Gastroesophageal sphincter (tissue), 4 donors: Measurements from ENCODE around the gene MAJIN. TPM values are rescaled to one million over a fixed set of nuclear protein-coding genes. Genes with fewer than 3 reads are reported as not detected.

Source experiments
- ATAC-seq: fragments of 150-250 bp; one replicate; pipeline ENCODE4 v1.9.1; 2016; ENCODE audit warnings: mild to moderate bottlenecking, moderate library complexity
- H3K27ac ChIP-seq, 4 donors: fragments of 200-600 bp; sonication (generic) in 3 of 4; 1 replicate in 3 of 4; 2 replicates in 1 of 4; pipeline ENCODE4 v1.5.1; 2016 to 2019
- H3K27me3 ChIP-seq: fragments of 200-600 bp; sonication (generic); one replicate; pipeline ENCODE4 v1.5.1; 2019
- H3K36me3 ChIP-seq, 2 donors: fragments of 200-600 bp; sonication (generic); one replicate each; pipeline ENCODE4 v1.5.1; 2019; ENCODE audit warnings: control low read depth in 1 of 2
- H3K4me1 ChIP-seq, 3 donors: fragments of 200-600 bp; sonication (generic); 1 replicate in 2 of 3; 2 replicates in 1 of 3; pipeline ENCODE4 v1.5.1; 2016 to 2019; ENCODE audit warnings: control low read depth in 2 of 3
- H3K4me3 ChIP-seq, 2 donors: fragments of 200-600 bp; sonication (generic); one replicate each; pipeline ENCODE4 v1.5.1; 2019; ENCODE audit warnings: mild to moderate bottlenecking in 1 of 2, moderate library complexity in 1 of 2
- H3K9me3 ChIP-seq, 3 donors: fragments of 200-600 bp; sonication (generic); one replicate each; pipeline ENCODE4 v1.5.1; 2017 to 2019; ENCODE audit warnings: control low read depth in 2 of 3
- EP300 ChIP-seq: sonication (generic); formaldehyde crosslinking; IDR thresholded peaks from one replicate; pipeline ENCODE4 v1.6.1; 2017; ENCODE audit warnings: antibody characterized with exemption, mild to moderate bottlenecking
- POLR2A ChIP-seq, 2 donors: fragments of 450-650 bp; IDR thresholded peaks; one replicate each; pipeline ENCODE4 v1.6.1; 2017; ENCODE audit warnings: antibody characterized with exemption in 2 of 2, mild to moderate bottlenecking in 2 of 2, moderate library complexity in 1 of 2
- POLR2AphosphoS5 ChIP-seq: sonication (generic); formaldehyde crosslinking; IDR thresholded peaks from one replicate; pipeline ENCODE4 v1.6.1; 2017; ENCODE audit warnings: antibody characterized with exemption
- WGBS, 2 donors: methylation state at CpG; one replicate each; pipeline ENCODE4 v1.1.5; 2018; ENCODE audit warnings: low coverage in 1 of 2; 5-methylcytosine and 5-hydroxymethylcytosine counted together
- total RNA-seq, 4 donors: library from RNA; depleted of rRNA; stranded (reverse); fragments of >200 nt; gene quantifications; one replicate each; pipeline ENCODE4 v1.1.0, GENCODE V29; 2016
- TF ChIP-seq, protein P1 (sequence below), 4 experiments: fragments of 200-600 bp in 2 of 4; fragments of 450-650 bp in 2 of 4; sonication (generic) in 1 of 4; IDR thresholded peaks; one replicate each; pipeline ENCODE4 v1.5.1; 2017 to 2019; ENCODE audit warnings: antibody characterized with exemption in 4 of 4, mild to moderate bottlenecking in 2 of 4, moderate library complexity in 2 of 4

Gene MAJIN, protein sequence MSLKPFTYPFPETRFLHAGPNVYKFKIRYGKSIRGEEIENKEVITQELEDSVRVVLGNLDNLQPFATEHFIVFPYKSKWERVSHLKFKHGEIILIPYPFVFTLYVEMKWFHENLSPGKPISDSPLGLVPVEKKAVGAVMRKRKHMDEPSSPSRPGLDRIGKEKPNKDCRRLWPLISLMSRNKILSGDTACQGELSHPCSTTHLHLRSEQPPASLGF
- not detected for total RNA-seq

DNA sequence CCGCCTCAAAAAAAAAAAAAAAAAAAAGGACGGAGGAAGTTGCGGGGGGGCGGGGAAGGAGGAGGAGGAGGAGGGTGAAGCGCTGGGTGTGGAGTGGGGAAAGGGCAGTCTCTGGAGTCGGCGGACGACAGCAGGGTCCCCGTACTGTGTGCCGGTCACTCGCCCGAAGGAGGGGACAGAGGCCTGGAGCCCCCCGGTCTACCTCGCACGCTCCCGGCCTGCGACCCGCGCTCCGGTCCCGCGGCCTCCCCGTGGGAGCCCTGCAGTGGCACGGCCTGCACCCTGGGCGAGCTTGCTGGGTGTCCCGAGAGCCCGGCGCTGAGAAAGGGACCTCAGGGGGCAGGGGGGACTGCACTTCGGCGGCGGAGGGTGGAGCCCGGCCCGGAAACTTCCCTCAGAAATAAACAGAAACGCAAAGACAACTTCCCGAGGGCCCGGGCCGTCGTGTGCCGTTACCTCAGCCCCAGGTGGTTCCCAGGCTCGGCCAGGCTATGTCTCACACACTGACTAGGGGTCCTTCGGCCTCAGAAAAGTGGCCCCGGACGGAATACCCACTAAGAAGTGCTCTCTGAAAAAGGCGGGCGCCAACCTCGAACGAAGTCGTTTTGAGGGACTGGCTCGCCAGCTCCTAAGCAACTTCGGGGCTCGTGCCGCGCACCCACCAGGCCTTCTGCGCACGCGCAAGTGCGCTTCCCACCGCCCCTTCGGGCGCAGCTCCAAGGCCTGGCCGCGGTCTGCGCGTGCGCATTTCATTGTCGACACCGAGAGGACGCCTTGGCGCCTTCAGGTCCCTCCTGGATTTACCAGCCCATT is at the start of gene MAJIN:
Gene MAJIN (minus strand): TSS at position 688 of the 813 bp plus-strand sequence. CDS start 12,703 bp downstream, outside the sequence.
- Histone ChIP-seq H3K4me1 (peaks cover 0 to 15% (median 3%) of the 10 kb centered on the region in 3 donors), H3K4me3 (peak within 1 kb of the TSS; percentile 19 to 40), H3K27me3 (peaks cover 7% of the 10 kb centered on the region), H3K27ac (peak within 1 kb of the TSS in 3 of 4 donors; percentile 3 to 15 (median 10)), H3K36me3 (no peaks in the 10 kb centered on the region), H3K9me3 (no peaks in the 10 kb centered on the region)
- TF ChIP-seq POLR2AphosphoS5 (no peak), EP300 (no peak), POLR2A (IDR thresholded peaks at IDR 0.05) (no peak)
- TF ChIP-seq, protein P1, sequence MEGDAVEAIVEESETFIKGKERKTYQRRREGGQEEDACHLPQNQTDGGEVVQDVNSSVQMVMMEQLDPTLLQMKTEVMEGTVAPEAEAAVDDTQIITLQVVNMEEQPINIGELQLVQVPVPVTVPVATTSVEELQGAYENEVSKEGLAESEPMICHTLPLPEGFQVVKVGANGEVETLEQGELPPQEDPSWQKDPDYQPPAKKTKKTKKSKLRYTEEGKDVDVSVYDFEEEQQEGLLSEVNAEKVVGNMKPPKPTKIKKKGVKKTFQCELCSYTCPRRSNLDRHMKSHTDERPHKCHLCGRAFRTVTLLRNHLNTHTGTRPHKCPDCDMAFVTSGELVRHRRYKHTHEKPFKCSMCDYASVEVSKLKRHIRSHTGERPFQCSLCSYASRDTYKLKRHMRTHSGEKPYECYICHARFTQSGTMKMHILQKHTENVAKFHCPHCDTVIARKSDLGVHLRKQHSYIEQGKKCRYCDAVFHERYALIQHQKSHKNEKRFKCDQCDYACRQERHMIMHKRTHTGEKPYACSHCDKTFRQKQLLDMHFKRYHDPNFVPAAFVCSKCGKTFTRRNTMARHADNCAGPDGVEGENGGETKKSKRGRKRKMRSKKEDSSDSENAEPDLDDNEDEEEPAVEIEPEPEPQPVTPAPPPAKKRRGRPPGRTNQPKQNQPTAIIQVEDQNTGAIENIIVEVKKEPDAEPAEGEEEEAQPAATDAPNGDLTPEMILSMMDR (IDR thresholded peaks at IDR 0.05): no peak
- 2 to 39% methylated on average over 10 to 25 of the region's 69 CpGs for WGBS, 2 donors
- peak; percentile 91 for ATAC-seq

DNA sequence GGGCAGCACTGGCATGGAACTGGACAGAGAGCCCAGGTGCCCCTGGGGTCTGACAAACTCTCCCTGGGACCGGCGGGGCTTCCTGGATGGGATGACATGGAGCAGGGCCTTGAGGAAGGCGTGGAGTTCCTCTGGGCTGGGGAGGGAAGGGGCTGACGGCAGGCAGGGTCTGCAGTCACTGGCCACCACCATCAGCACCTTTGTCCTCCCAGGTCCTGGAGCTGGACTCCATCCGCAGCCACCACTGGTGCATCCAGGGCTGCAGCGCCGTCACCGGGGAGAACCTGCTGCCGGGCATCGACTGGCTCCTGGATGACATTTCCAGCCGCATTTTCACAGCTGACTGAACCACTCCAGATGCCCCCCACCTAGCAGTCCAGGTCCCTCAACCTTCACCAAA is 49.6 kb upstream of the MAJIN start:
- H3K9me3 ChIP-seq: no peaks in the 10 kb centered on the region
- 76% methylated on average over 2 of the region's 11 CpGs; no CpG with 5 or more reads in 1 of the 2 donors for WGBS, 2 donors
- ATAC-seq: no peak
- no peaks in the 10 kb centered on the region for H3K27me3 ChIP-seq
- H3K36me3 ChIP-seq: peaks cover 0 to 57% of the 10 kb centered on the region in 2 donors
- peaks cover 0 to 12% (median 0%) of the 10 kb centered on the region in 3 donors for H3K4me1 ChIP-seq
- no peak overlapping the region for H3K27ac ChIP-seq
- no peak for TF ChIP-seq POLR2A (IDR thresholded peaks at IDR 0.05)
- TF ChIP-seq EP300: no peak
- TF ChIP-seq, protein P1 (IDR thresholded peaks at IDR 0.05): no peak
- TF ChIP-seq POLR2AphosphoS5: no peak
- H3K4me3 ChIP-seq: no peak overlapping the region

DNA sequence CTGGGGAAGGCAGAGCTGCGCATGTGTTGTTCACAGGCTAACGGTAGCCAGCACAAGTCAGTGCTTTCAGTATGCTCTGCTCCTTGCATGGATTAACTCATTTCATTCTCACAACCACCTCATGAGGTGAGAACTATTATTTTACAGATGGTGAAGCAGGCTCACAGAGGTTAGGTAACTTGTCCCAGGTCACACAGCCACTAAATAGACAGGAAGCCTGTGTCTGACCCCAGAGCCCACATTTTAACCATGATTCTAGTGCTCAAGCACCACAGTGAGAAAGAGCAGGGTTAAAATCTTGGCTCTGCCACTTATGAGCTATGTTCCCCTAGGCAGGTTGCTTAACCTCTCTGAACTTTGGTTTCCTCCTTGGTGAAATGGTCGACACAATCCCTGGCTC is 49.1 kb upstream of the MAJIN start:
- Histone ChIP-seq H3K4me3 (no peak overlapping the region), H3K27me3 (no peaks in the 10 kb centered on the region), H3K9me3 (no peaks in the 10 kb centered on the region), H3K27ac (no peak overlapping the region), H3K36me3 (peaks cover 0 to 57% of the 10 kb centered on the region in 2 donors), H3K4me1 (peaks cover 0 to 17% (median 0%) of the 10 kb centered on the region in 3 donors)
- TF ChIP-seq, protein P1 (IDR thresholded peaks at IDR 0.05): no peak
- TF ChIP-seq POLR2AphosphoS5 (no peak), POLR2A (IDR thresholded peaks at IDR 0.05) (no peak), EP300 (no peak)
- 72 to 89% methylated on average over 2 to 3 of the region's 3 CpGs for WGBS, 2 donors
- ATAC-seq: no peak

GRCh38 chr11:65019824-65020223 is 47.9 kb upstream of the MAJIN start:
- TF ChIP-seq EP300: no peak
- no peak for TF ChIP-seq POLR2A (IDR thresholded peaks at IDR 0.05)
- TF ChIP-seq POLR2AphosphoS5: no peak
- TF ChIP-seq, protein P1 (IDR thresholded peaks at IDR 0.05): no peak

More at GRCh38 chr11:65019824-65020223, 47.9 kb upstream of the MAJIN start:
- Histone ChIP-seq H3K27me3 (no peaks in the 10 kb centered on the region), H3K9me3 (no peaks in the 10 kb centered on the region), H3K4me3 (no peak overlapping the region), H3K4me1 (peaks cover 0 to 29% (median 5%) of the 10 kb centered on the region in 3 donors), H3K36me3 (peaks cover 0 to 57% of the 10 kb centered on the region in 2 donors), H3K27ac (no peak overlapping the region)
- ATAC-seq: no peak
- WGBS, 2 donors: 76 to 93% methylated on average over 2 to 5 of the region's 7 CpGs
